HepG2 (cell line): ENCODE results near the gene IRX2. TPM values are rescaled to one million over a fixed set of nuclear protein-coding genes. Genes with fewer than 3 reads are reported as not detected.

Experiments
- ATAC-seq: fragments of 200-7000 bp; cut with Tn5 transposase; 3 replicates; pipeline ENCODE4 v1.9.1; 2020; ENCODE audit warnings: mild to moderate bottlenecking, moderate library complexity
- BruUV-seq: library from RNA; stranded (reverse); fragments of 400-500 nt; replicated peaks from 2 replicates; lab custom pipeline; 2021; lab: Mats Ljungman, UMichigan
- CTCF ChIA-PET: fragments of 300-600 bp; formaldehyde crosslinking; extraction: SDS; loops from one replicate; lab custom pipeline; 2021; ENCODE audit warnings: low total read pairs, inconsistent platforms, low intra/inter-chr PET ratio; lab: Yijun Ruan, JAX
- POLR2A ChIA-PET: fragments of 350-600 bp; sonication (Branson Sonifier 250); formaldehyde crosslinking; loops from one replicate; lab custom pipeline; 2020; ENCODE audit warnings: antibody characterized with exemption, inconsistent platforms; lab: Yijun Ruan, JAX
- DNase-seq: peaks from one replicate; pipeline ENCODE4 v3.0.0-alpha.2; 2015; ENCODE audit warnings: low spot score
- FAIRE-seq: peaks from 3 replicates; lab custom pipeline; 2011; peaks lifted over from hg19 to GRCh38; lab: Jason Lieb, UNC
- H2AFZ ChIP-seq: one replicate; pipeline ENCODE4 v1.6.1; 2011; ENCODE audit warnings: low read length, inconsistent platforms
- H3K27ac ChIP-seq: fragments of 300-600 bp; 3 replicates; pipeline ENCODE4 v1.8.0; 2011; ENCODE audit warnings: mixed run types, mild to moderate bottlenecking, mixed read lengths, low read length, inconsistent platforms; ENCODE audit not compliant: insufficient read depth; ENCODE audit errors: extremely low read length
- H3K27me3 ChIP-seq, 2 experiments: fragments of 200-600 bp in 1 of 2; 2 replicates in 1 of 2; 3 replicates in 1 of 2; pipeline versions ENCODE4 v1.6.0 to v1.8.0; 2011; ENCODE audit warnings: low read length in 2 of 2, mild to moderate bottlenecking in 2 of 2, moderate library complexity in 2 of 2, inconsistent platforms in 1 of 2; ENCODE audit not compliant: insufficient read depth in 2 of 2, control insufficient read depth in 1 of 2
- H3K36me3 ChIP-seq, 2 experiments: fragments of 200-600 bp in 1 of 2; replicated peaks in 1 of 2; 2 replicates in 1 of 2; 3 replicates in 1 of 2; pipeline versions ENCODE4 v1.5.1 to v1.8.0; 2011; ENCODE audit warnings: low read length in 2 of 2, inconsistent platforms in 1 of 2; ENCODE audit not compliant: insufficient read depth in 2 of 2, control insufficient read depth in 1 of 2
- H3K4me1 ChIP-seq: 2 replicates; pipeline ENCODE4 v1.5.1; 2012; ENCODE audit warnings: low read length, inconsistent platforms; ENCODE audit not compliant: insufficient read depth
- H3K4me2 ChIP-seq: 2 replicates; pipeline ENCODE4 v1.6.0; 2011; ENCODE audit warnings: low read depth, low read length, inconsistent platforms
- H3K4me3 ChIP-seq, 3 experiments: fragments of 200-600 bp in 1 of 3; sonication (generic), shearing (Covaris generic) in 1 of 3; replicated peaks in 1 of 3; 2 replicates each; pipeline ENCODE4 v1.5.1; 2011 to 2016; ENCODE audit warnings: low read length in 3 of 3, inconsistent platforms in 2 of 3, low read depth in 2 of 3, mild to moderate bottlenecking in 2 of 3, control low read depth in 1 of 3, mixed read lengths in 1 of 3; ENCODE audit not compliant: insufficient read depth in 1 of 3
- H3K79me2 ChIP-seq: one replicate; pipeline ENCODE4 v1.6.1; 2011; ENCODE audit warnings: low read length, inconsistent platforms; ENCODE audit not compliant: insufficient read depth
- H3K9ac ChIP-seq: 2 replicates; pipeline ENCODE4 v1.6.0; 2011; ENCODE audit warnings: mild to moderate bottlenecking, low read depth, low read length, inconsistent platforms; ENCODE audit not compliant: insufficient read depth
- H3K9me3 ChIP-seq: 2 replicates; pipeline ENCODE4 v1.5.1; 2012; ENCODE audit warnings: mild to moderate bottlenecking, low read length
- H4K20me1 ChIP-seq: 2 replicates; pipeline ENCODE4 v1.6.0; 2011; ENCODE audit warnings: inconsistent platforms, mild to moderate bottlenecking, low read length, moderate library complexity; ENCODE audit not compliant: insufficient read depth
- CEBPB ChIP-seq: IDR thresholded peaks from 2 replicates; pipeline ENCODE4 v1.6.1; 2011; ENCODE audit warnings: low read depth, low read length, improper control_type of control experiment, borderline replicate concordance
- CENPBD1 ChIP-seq: sonication (generic); formaldehyde crosslinking; IDR thresholded peaks from 2 replicates; pipeline ENCODE4 v1.8.0; 2022; ENCODE audit warnings: missing genetic modification reagents, low read depth, mild to moderate bottlenecking, borderline replicate concordance
- CHD2 ChIP-seq: IDR thresholded peaks from 2 replicates; pipeline ENCODE4 v1.6.1; 2011; ENCODE audit warnings: low read depth, low read length, improper control_type of control experiment
- RARG ChIP-seq: sonication (generic); formaldehyde crosslinking; IDR thresholded peaks from 2 replicates; pipeline ENCODE4 v1.4.0; 2020; ENCODE audit warnings: low read depth, mild to moderate bottlenecking, missing genetic modification reagents
- ZFP41 ChIP-seq: sonication (generic); formaldehyde crosslinking; IDR thresholded peaks from 2 replicates; pipeline ENCODE4 v1.4.0; 2020; ENCODE audit warnings: mild to moderate bottlenecking, missing genetic modification reagents, borderline replicate concordance
- ZFP62 ChIP-seq: sonication (generic); formaldehyde crosslinking; IDR thresholded peaks from 2 replicates; pipeline ENCODE4 v1.4.0; 2020; ENCODE audit warnings: missing genetic modification reagents
- ZGPAT ChIP-seq: IDR thresholded peaks from 2 replicates; pipeline ENCODE4 v1.6.1; 2016; ENCODE audit warnings: mild to moderate bottlenecking
- ZNF136 ChIP-seq: sonication (generic); formaldehyde crosslinking; IDR thresholded peaks from 2 replicates; pipeline ENCODE4 v1.8.1; 2022; ENCODE audit warnings: low read depth, mild to moderate bottlenecking, moderate library complexity, missing genetic modification reagents
- ZNF143 ChIP-seq: sonication (generic); formaldehyde crosslinking; IDR thresholded peaks from 2 replicates; pipeline ENCODE4 v1.4.0; 2020; ENCODE audit warnings: missing genetic modification reagents
- ZNF225 ChIP-seq: sonication (generic); formaldehyde crosslinking; IDR thresholded peaks from 2 replicates; pipeline ENCODE4 v1.4.0; 2020; ENCODE audit warnings: mild to moderate bottlenecking, missing genetic modification reagents
- ZNF333 ChIP-seq: sonication (generic); formaldehyde crosslinking; IDR thresholded peaks from 2 replicates; pipeline ENCODE4 v1.4.0; 2020; ENCODE audit warnings: mild to moderate bottlenecking, missing genetic modification reagents, borderline replicate concordance
- ZNF790 ChIP-seq: sonication (generic); formaldehyde crosslinking; IDR thresholded peaks from 2 replicates; pipeline ENCODE4 v1.8.0; 2022; ENCODE audit warnings: missing genetic modification reagents, mild to moderate bottlenecking, borderline replicate concordance
- WGBS: methylation state at CpG from one replicate; pipeline ENCODE4 v1.1.6; 2017; ENCODE audit warnings: low lambda C conversion rate; 5-methylcytosine and 5-hydroxymethylcytosine counted together
- in situ Hi-C: cut with HindIII; loops from 2 replicates; pipeline ENCODE4 v1.10.0; 2017; ENCODE audit warnings: low pct_unique_long_range_greater_than_20kb; ENCODE audit not compliant: extremely low pct_ligation_motif_present
- intact Hi-C: fragments of 100-400 bp; cut with micrococcal nuclease; formaldehyde crosslinking; loops from one replicate; pipeline ENCODE4 v1.10.0; 2022; ENCODE audit not compliant: unreplicated experiment
- polyA plus RNA-seq, 8 experiments: library from polyadenylated mRNA; depleted of rRNA in 3 of 8; stranded (reverse) in 7 of 8; unstranded in 1 of 8; fragments of >200 nt; fragmentation: Illumina TruSeq in 4 of 8; extraction: Trizol in 4 of 8; gene quantifications; 2 replicates each; pipeline versions ENCODE4 v1.2.1 to v1.2.3, GENCODE V29; 2011 to 2016; ENCODE audit warnings: low read depth in 4 of 8, missing spikeins in 1 of 8, mixed read lengths in 1 of 8; ENCODE audit not compliant: insufficient read depth in 1 of 8
- total RNA-seq, 5 experiments: library from RNA; depleted of rRNA; stranded (reverse); fragments of >200 nt; fragmentation: Illumina TruSeq; extraction: Trizol; gene quantifications; 2 replicates each; pipeline ENCODE4 v1.2.3, GENCODE V29; 2016; ENCODE audit warnings: low read depth in 1 of 5

IRX2 gene
- total and polyA plus RNA-seq, 2 of the 13 experiments (the other 11 are each of a cell fraction or from before 2014, with no cell fraction given) = not detected

- Histone ChIP-seq H4K20me1 (no peaks in the 10 kb centered on the region), H3K4me1 (no peaks in the 10 kb centered on the region), H2AFZ (no peak overlapping the region), H3K4me2 (no peak overlapping the region), H3K9me3 (no peaks in the 10 kb centered on the region), H3K4me3 (no peak overlapping the region)
- ChIA-PET POLR2A (no interaction called here), CTCF (no interaction called here)
- FAIRE-seq = no peak
- 22% methylated on average over 3 of the region's 3 CpGs for WGBS
- TF ChIP-seq ZNF790 (no peak), CHD2 (no peak), ZFP41 (CRISPR knock-in tag) (no peak), ZNF333 (CRISPR knock-in tag) (no peak), ZNF143 (CRISPR knock-in tag) (no peak), ZGPAT (CRISPR knock-in tag) (no peak), CEBPB (no peak), ZNF225 (CRISPR knock-in tag) (no peak), RARG (CRISPR knock-in tag) (no peak), ZFP62 (CRISPR knock-in tag) (no peak), ZNF136 (CRISPR knock-in tag) (no peak), CENPBD1 (CRISPR knock-in tag) (no peak)
- TF ChIP-seq, all 625 proteins: peak for 0
- BruUV-seq = no TSS peak
- Histone ChIP-seq H3K79me2 (no peaks in the 10 kb centered on the region), H3K9ac (no peak overlapping the region), H3K27me3 (peaks cover 0 to 21% of the 10 kb centered on the region in 2 experiments; a peak in 3 of 5 replicates), H3K36me3 (no peaks in the 10 kb centered on the region), H3K27ac (no peak overlapping the region)
- DNase-seq = no peak
- intact Hi-C loops = no loop called here
- in situ Hi-C loops = loop anchor here (25.0 kb wide), 1 partner anchor 530 kb away; no protein-coding TSS in a partner anchor
- no peak for ATAC-seq
These were observed 9.5 kb downstream of the IRX2 start for GRCh38 chr5:2741956-2742355.
